Mucosa of descending colon (tissue), 3 donors: ENCODE measurements around the gene APOB. TPM values are rescaled to one million over a fixed set of nuclear protein-coding genes. Genes with fewer than 3 reads are reported as not detected.
"Not testable (repeated sequence)": the region's sequence is repeated elsewhere in the genome, so short reads cannot be mapped to it uniquely, and the experiment has no call there.

Experiments used
- ATAC-seq: fragments of 200-7000 bp; cut with Tn5 transposase; one replicate; pipeline ENCODE4 v1.9.1; 2020; ENCODE audit warnings: mild to moderate bottlenecking, moderate library complexity
- DNase-seq, 3 donors: peaks; one replicate each; pipeline ENCODE4 v3.0.0-alpha.2; 2020
- H3K36me3 ChIP-seq: fragments of 200-600 bp; one replicate; pipeline ENCODE4 v1.8.0; 2021; ENCODE audit warnings: low read depth, mild to moderate bottlenecking
- H3K4me1 ChIP-seq: fragments of 200-600 bp; one replicate; pipeline ENCODE4 v1.8.0; 2021; ENCODE audit warnings: low read depth, mild to moderate bottlenecking
- H3K4me3 ChIP-seq: fragments of 200-600 bp; one replicate; pipeline ENCODE4 v1.8.0; 2021; ENCODE audit warnings: mild to moderate bottlenecking
- H3K9me3 ChIP-seq: fragments of 200-600 bp; one replicate; pipeline ENCODE4 v1.8.0; 2021; ENCODE audit warnings: mild to moderate bottlenecking
- intact Hi-C, 2 donors: fragments of 100-400 bp; cut with DNase I in 1 of 2; cut with micrococcal nuclease in 1 of 2; formaldehyde crosslinking; loops; one replicate each; pipeline versions ENCODE4 v1.11.0 to v1.11.1; 2022; cut with DNase I, micrococcal nuclease
- total RNA-seq, 3 donors: library from RNA; stranded (reverse); fragmentation: NEBNext Ultra II Directional in 2 of 3; extraction: Animal tissue kit (Norgen Biotek cat#: 25700) in 2 of 3; gene quantifications; one replicate each; pipeline versions ENCODE4 v1.2.1 to v1.2.4, GENCODE V29; 2021 to 2023
- TF ChIP-seq, protein P1 (sequence below): fragments of 200-600 bp; IDR thresholded peaks from one replicate; pipeline ENCODE4 v1.8.0; 2022; ENCODE audit warnings: antibody characterized with exemption, mild to moderate bottlenecking
- donor health status: DM: no; HTN: no; CAD: no; lungs with moderate emphysema.
- donor health status: DM: no; HTN: no; CAD: no.
- donor health status: DM: no; HTN: yes; CAD: no.

APOB gene
- total RNA-seq, 3 donors from 2014 or later = 0.34 to 0.55 (median 0.47) TPM

DNA sequence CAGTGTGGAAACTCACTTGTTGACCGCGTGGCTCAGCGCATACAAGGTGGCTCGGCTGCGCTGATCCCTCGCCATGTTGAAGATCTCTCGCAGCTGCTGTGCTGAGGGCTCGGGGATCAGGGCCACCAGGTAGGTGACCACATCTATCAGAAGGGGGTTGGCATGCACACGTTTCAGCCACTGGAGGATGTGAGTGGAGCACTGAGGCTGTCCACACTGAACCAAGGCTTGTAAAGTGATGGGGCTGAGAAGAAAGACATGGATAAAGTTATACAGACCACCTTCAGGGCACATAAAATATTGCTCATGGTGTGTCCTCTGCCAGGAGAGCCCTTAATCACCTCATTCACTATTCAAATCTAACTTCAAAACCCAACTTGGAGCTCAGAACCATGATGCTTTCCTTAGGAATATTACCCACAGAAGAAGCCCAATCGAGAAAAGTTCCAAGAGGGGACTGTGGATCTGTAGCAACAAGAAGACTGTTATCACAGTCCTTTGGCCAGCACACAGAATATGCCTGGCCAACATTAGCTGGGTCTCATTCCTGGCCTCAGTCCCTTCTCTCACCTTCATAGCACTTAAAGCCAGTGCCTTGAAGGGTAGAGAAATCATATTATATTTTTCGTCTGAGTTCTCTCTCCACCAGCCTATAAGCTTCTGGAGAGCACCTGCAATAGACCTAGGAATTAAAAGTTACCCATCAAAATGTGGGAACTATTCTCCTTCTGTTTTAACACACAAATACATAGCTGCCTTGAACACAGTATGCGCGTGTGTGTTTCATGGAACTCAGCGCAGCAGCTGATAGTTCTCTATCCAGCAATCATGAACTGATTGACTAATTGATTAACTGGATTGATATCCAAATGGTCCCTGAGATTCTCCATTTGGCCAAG lies 11.3 kb downstream of the APOB start:
- ATAC-seq (no peak), DNase-seq (no peak)
- Histone ChIP-seq H3K36me3 (no peaks in the 10 kb centered on the region), H3K9me3 (no peaks in the 10 kb centered on the region), H3K4me1 (no peaks in the 10 kb centered on the region), H3K4me3 (no peak overlapping the region)
- intact Hi-C loops = no loop called here
- TF ChIP-seq, protein P1, sequence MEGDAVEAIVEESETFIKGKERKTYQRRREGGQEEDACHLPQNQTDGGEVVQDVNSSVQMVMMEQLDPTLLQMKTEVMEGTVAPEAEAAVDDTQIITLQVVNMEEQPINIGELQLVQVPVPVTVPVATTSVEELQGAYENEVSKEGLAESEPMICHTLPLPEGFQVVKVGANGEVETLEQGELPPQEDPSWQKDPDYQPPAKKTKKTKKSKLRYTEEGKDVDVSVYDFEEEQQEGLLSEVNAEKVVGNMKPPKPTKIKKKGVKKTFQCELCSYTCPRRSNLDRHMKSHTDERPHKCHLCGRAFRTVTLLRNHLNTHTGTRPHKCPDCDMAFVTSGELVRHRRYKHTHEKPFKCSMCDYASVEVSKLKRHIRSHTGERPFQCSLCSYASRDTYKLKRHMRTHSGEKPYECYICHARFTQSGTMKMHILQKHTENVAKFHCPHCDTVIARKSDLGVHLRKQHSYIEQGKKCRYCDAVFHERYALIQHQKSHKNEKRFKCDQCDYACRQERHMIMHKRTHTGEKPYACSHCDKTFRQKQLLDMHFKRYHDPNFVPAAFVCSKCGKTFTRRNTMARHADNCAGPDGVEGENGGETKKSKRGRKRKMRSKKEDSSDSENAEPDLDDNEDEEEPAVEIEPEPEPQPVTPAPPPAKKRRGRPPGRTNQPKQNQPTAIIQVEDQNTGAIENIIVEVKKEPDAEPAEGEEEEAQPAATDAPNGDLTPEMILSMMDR = no peak

GRCh38 chr2:21030983-21031968 lies 12.6 kb downstream of the APOB start:
- TF ChIP-seq, protein P1 = no peak
- no peak overlapping the region for H3K4me3 ChIP-seq
- H3K4me1 ChIP-seq = no peaks in the 10 kb centered on the region
- no peaks in the 10 kb centered on the region for H3K9me3 ChIP-seq
- intact Hi-C loops = no loop called here
- H3K36me3 ChIP-seq = no peaks in the 10 kb centered on the region
- no peak for ATAC-seq
- no peak for DNase-seq

GRCh38 chr2:21029519-21029918 lies 14.4 kb downstream of the APOB start:
- intact Hi-C loops = no loop called here
- H3K36me3 ChIP-seq = no peaks in the 10 kb centered on the region
- DNase-seq (no peak), ATAC-seq (no peak)
- no peaks in the 10 kb centered on the region for H3K4me1 ChIP-seq
- H3K4me3 ChIP-seq = no peak overlapping the region
- H3K9me3 ChIP-seq = no peaks in the 10 kb centered on the region
- TF ChIP-seq, protein P1 = no peak

DNA sequence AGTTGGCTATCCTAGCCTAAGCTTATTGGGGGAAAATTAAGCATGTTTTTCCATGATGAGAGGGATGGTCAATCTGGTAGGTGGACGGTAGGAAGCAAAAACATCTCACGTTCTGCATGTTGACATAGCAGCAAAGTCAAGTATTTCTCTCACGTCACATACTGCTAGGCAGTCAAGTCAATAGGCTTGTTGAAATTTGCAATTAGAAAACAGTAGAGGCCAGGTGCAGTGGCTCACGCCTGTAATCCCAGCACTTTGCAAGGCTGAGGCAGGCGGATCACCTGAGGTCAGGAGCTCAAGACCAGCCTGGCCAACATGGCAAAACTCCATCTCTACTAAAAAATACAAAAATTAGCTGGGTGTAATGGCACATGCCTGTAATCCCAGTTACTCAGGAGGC lies 14.9 kb downstream of the APOB start:
- H3K9me3 ChIP-seq, H3K4me1 ChIP-seq, H3K4me3 ChIP-seq, DNase-seq, ATAC-seq, H3K36me3 ChIP-seq, intact Hi-C loops: not testable (repeated sequence)

DNA sequence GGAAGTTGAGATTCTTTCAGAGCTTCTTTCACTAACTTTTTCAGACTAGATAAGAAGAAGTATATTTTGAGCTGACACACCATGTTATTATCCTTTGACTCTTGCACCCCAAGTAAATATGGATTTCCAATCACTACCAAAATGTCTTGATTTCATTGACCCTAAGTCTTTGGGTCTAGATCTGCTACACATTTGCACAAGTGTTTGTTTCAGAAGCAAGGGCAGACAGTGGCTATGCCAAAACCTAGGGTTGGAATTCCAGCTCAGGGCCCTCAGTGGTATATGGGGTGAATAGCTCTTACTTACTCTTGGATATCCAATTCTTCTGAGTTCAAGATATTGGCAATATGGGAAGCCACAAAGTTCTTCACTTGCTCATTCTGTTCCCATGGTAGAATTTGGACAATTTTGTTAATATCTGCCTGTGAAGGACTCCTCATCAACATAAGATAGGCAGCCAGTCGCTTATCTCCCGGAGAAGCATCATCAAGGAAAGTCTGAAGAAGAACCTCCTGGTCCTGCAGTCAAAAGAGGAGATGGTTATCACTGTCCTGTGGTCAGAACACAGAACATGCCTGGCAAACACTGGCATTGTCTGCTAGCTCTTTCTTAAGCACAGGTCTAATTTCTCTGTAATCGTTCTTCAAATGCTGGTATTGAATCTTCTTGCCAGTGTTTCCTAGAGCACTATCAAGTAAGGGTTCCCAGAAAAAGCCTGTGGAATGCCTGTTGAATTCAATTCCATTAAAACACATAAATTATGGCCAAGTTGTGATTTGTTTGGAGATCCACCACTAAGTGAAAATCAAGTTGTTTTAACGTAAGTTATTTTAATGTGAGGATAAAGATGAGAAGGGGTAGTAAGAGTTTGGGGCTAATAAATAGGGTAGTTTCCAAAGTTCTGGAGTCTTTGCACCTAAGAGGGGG lies 15.6 kb downstream of the APOB start:
- DNase-seq = no peak
- H3K36me3 ChIP-seq = no peaks in the 10 kb centered on the region
- no peak overlapping the region for H3K4me3 ChIP-seq
- TF ChIP-seq, protein P1 = no peak
- ATAC-seq = no peak
- no peaks in the 10 kb centered on the region for H3K4me1 ChIP-seq
- H3K9me3 ChIP-seq = no peaks in the 10 kb centered on the region
- intact Hi-C loops = no loop called here
